ENCODE data around the gene MAN1C1.

GRCh38 chr1:25803368-25803767 is 186.8 kb downstream of the MAN1C1 start:
- no peak for TF ChIP-seq ZNF785 (CRISPR knock-in tag; IDR thresholded peaks at IDR 0.05)
- TF ChIP-seq YY1 (IDR thresholded peaks at IDR 0.05; ENCODE audit: borderline replicate concordance in 1 of 3, control insufficient read depth in 1 of 3, extremely low read depth in 1 of 3, insufficient read depth in 3 of 3, insufficient read length in 1 of 3, insufficient replicate concordance in 2 of 3, low read depth in 1 of 3, low read length in 2 of 3), result no peak
- TF ChIP-seq ZNF551 (CRISPR knock-in tag; IDR thresholded peaks at IDR 0.05), result no peak
- no peak for TF ChIP-seq ZKSCAN1 (IDR thresholded peaks at IDR 0.05; ENCODE audit: low read depth, low read length)
- TF ChIP-seq SMC3 (conservative IDR thresholded peaks at IDR 0.05; ENCODE audit: insufficient read depth, low read depth, low read length), result no peak
- TF ChIP-seq POLR2A (conservative IDR thresholded peaks at IDR 0.05), result no peak
- no peak for TF ChIP-seq RAD51 (IDR thresholded peaks at IDR 0.05; ENCODE audit: borderline replicate concordance, low read depth)
- TF ChIP-seq ATF1 (CRISPR knock-in tag; IDR thresholded peaks at IDR 0.05), result no peak
- no peak for TF ChIP-seq ATF1 (tag; IDR thresholded peaks at IDR 0.05)
- no peak for TF ChIP-seq ZBTB33 (CRISPR knock-in tag; IDR thresholded peaks at IDR 0.05)
- TF ChIP-seq HIVEP1 (CRISPR knock-in tag; IDR thresholded peaks at IDR 0.05), result no peak
- no peak for TF ChIP-seq GABPA (tag; conservative IDR thresholded peaks at IDR 0.05; ENCODE audit: low read depth)
- no peak for TF ChIP-seq RERE (CRISPR knock-in tag; IDR thresholded peaks at IDR 0.05; ENCODE audit: borderline replicate concordance)
- TF ChIP-seq EP300 (IDR thresholded peaks at IDR 0.05; ENCODE audit: low read length), result no peak
- TF ChIP-seq RCOR1 (IDR thresholded peaks at IDR 0.05; ENCODE audit: borderline replicate concordance in 1 of 2, low read depth in 2 of 2, low read length in 2 of 2), result no peak
